GM23338 (cell line): Measurements from ENCODE around the gene COL4A1. TPM values are rescaled to one million over a fixed set of nuclear protein-coding genes. Genes with fewer than 3 reads are reported as not detected.

Experiments
- polyA plus RNA-seq: library from polyadenylated mRNA; unstranded; fragments of >200 nt; fragmentation: Nextera tagmentation; extraction: Ambion mirVana; gene quantifications from 2 replicates; pipeline ENCODE4 v1.2.1, GENCODE V29; 2016
- total RNA-seq: library from RNA; depleted of rRNA; stranded (reverse); fragments of >200 nt; shearing (Covaris generic); gene quantifications from 2 replicates; pipeline ENCODE4 v1.2.3, GENCODE V29; 2014
- TF ChIP-seq, protein P1 (sequence below): fragments of 250-450 bp; sonication (Bioruptor Pico); IDR thresholded peaks from 2 replicates; pipeline ENCODE4 v1.5.0; 2020; ENCODE audit warnings: mild to moderate bottlenecking, moderate library complexity
- TF ChIP-seq, protein P2 (sequence below): IDR thresholded peaks from one replicate; pipeline ENCODE4 v1.6.1; 2018; ENCODE audit warnings: antibody characterized with exemption; ENCODE audit not compliant: unreplicated experiment

COL4A1 gene
- total and polyA plus RNA-seq, 2 experiments from 2014 or later, result 39.1 to 110 TPM

DNA sequence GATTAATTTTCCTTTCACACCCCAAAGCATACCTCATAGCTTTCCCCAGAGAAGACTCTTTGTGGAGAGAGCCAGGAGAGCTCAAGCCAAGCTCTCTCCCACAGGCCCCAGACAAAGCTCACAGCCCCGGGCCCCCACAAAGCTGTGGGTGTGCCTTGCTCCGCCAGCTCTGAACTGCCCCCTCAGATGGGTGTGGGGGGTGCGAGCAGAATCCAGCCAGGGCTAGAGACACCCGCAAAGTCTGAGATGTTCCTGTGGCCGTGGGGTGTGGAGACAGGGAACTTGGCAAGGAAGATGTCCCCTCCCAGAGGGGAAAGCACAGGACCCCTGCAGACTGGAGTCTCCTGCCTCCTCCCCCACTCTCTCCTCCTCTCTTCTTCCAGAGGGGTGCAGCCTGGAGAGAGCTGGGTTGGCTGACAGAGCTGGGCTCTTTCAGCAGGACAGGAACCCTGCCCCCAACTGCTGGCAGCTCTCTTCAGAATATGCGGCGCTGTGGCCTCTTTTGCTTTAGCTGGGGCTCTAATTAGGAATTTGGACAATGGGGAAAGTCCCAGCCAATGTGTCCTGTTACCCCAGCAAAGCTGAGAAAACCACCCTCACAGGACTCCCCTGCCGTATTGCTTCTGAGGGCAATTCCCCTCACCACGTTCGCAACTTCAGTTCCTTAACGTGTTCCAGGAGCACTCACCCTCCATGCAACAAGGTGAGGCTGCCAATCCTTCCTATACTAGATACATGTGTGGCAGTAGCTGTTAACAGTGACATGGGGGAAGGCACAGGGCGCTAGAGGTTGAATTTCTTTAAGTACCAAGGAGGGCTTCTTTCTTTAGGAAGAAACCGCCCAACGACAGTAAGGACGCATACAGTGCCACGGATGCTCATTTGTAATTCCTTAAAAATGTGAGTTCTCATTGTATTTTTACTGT, 170.0 kb downstream of the COL4A1 start (continued):
- TF ChIP-seq, protein P1, sequence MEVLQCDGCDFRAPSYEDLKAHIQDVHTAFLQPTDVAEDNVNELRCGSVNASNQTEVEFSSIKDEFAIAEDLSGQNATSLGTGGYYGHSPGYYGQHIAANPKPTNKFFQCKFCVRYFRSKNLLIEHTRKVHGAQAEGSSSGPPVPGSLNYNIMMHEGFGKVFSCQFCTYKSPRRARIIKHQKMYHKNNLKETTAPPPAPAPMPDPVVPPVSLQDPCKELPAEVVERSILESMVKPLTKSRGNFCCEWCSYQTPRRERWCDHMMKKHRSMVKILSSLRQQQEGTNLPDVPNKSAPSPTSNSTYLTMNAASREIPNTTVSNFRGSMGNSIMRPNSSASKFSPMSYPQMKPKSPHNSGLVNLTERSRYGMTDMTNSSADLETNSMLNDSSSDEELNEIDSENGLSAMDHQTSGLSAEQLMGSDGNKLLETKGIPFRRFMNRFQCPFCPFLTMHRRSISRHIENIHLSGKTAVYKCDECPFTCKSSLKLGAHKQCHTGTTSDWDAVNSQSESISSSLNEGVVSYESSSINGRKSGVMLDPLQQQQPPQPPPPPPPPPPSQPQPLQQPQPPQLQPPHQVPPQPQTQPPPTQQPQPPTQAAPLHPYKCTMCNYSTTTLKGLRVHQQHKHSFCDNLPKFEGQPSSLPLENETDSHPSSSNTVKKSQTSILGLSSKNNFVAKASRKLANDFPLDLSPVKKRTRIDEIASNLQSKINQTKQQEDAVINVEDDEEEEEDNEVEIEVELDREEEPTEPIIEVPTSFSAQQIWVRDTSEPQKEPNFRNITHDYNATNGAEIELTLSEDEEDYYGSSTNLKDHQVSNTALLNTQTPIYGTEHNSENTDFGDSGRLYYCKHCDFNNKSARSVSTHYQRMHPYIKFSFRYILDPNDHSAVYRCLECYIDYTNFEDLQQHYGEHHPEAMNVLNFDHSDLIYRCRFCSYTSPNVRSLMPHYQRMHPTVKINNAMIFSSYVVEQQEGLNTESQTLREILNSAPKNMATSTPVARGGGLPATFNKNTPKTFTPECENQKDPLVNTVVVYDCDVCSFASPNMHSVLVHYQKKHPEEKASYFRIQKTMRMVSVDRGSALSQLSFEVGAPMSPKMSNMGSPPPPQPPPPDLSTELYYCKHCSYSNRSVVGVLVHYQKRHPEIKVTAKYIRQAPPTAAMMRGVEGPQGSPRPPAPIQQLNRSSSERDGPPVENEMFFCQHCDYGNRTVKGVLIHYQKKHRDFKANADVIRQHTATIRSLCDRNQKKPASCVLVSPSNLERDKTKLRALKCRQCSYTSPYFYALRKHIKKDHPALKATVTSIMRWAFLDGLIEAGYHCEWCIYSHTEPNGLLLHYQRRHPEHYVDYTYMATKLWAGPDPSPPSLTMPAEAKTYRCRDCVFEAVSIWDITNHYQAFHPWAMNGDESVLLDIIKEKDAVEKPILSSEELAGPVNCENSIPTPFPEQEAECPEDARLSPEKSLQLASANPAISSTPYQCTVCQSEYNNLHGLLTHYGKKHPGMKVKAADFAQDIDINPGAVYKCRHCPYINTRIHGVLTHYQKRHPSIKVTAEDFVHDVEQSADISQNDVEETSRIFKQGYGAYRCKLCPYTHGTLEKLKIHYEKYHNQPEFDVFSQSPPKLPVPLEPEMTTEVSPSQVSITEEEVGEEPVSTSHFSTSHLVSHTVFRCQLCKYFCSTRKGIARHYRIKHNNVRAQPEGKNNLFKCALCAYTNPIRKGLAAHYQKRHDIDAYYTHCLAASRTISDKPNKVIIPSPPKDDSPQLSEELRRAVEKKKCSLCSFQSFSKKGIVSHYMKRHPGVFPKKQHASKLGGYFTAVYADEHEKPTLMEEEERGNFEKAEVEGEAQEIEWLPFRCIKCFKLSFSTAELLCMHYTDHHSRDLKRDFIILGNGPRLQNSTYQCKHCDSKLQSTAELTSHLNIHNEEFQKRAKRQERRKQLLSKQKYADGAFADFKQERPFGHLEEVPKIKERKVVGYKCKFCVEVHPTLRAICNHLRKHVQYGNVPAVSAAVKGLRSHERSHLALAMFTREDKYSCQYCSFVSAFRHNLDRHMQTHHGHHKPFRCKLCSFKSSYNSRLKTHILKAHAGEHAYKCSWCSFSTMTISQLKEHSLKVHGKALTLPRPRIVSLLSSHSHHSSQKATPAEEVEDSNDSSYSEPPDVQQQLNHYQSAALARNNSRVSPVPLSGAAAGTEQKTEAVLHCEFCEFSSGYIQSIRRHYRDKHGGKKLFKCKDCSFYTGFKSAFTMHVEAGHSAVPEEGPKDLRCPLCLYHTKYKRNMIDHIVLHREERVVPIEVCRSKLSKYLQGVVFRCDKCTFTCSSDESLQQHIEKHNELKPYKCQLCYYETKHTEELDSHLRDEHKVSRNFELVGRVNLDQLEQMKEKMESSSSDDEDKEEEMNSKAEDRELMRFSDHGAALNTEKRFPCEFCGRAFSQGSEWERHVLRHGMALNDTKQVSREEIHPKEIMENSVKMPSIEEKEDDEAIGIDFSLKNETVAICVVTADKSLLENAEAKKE (CRISPR knock-in tag), result no peak
- TF ChIP-seq, protein P2, sequence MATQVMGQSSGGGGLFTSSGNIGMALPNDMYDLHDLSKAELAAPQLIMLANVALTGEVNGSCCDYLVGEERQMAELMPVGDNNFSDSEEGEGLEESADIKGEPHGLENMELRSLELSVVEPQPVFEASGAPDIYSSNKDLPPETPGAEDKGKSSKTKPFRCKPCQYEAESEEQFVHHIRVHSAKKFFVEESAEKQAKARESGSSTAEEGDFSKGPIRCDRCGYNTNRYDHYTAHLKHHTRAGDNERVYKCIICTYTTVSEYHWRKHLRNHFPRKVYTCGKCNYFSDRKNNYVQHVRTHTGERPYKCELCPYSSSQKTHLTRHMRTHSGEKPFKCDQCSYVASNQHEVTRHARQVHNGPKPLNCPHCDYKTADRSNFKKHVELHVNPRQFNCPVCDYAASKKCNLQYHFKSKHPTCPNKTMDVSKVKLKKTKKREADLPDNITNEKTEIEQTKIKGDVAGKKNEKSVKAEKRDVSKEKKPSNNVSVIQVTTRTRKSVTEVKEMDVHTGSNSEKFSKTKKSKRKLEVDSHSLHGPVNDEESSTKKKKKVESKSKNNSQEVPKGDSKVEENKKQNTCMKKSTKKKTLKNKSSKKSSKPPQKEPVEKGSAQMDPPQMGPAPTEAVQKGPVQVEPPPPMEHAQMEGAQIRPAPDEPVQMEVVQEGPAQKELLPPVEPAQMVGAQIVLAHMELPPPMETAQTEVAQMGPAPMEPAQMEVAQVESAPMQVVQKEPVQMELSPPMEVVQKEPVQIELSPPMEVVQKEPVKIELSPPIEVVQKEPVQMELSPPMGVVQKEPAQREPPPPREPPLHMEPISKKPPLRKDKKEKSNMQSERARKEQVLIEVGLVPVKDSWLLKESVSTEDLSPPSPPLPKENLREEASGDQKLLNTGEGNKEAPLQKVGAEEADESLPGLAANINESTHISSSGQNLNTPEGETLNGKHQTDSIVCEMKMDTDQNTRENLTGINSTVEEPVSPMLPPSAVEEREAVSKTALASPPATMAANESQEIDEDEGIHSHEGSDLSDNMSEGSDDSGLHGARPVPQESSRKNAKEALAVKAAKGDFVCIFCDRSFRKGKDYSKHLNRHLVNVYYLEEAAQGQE, result no peak
